Ovary (tissue), 9 donors: ENCODE measurements around the gene TMEM178A. TPM values are rescaled to one million over a fixed set of nuclear protein-coding genes. Genes with fewer than 3 reads are reported as not detected.

Experiments
- DNase-seq, 5 donors: peaks; one replicate each; pipeline ENCODE4 v3.0.0-alpha.2; 2019 to 2020
- H3K27ac ChIP-seq, 2 donors: fragments of 200-600 bp; one replicate each; pipeline versions ENCODE4 v1.5.1 to v1.8.0; 2019 to 2022
- H3K27me3 ChIP-seq: fragments of 200-600 bp; one replicate; pipeline ENCODE4 v1.8.0; 2022
- H3K36me3 ChIP-seq: fragments of 200-600 bp; sonication (generic); one replicate; pipeline ENCODE4 v1.5.1; 2019
- H3K4me1 ChIP-seq: one replicate; pipeline ENCODE4 v1.8.1; 2013; ENCODE audit warnings: mild to moderate bottlenecking, moderate library complexity; ENCODE audit not compliant: insufficient read depth
- H3K4me3 ChIP-seq: fragments of 200-600 bp; sonication (generic); one replicate; pipeline ENCODE4 v1.5.1; 2017
- H3K9me3 ChIP-seq, 2 donors: fragments of 200-600 bp in 1 of 2; sonication (generic) in 1 of 2; one replicate each; pipeline versions ENCODE4 v1.5.1 to v1.8.1; 2013 to 2019; ENCODE audit warnings: mild to moderate bottlenecking in 1 of 2, moderate library complexity in 1 of 2
- CTCF ChIP-seq, 3 donors: fragments of 450-650 bp in 2 of 3; fragments of 200-600 bp in 1 of 3; IDR thresholded peaks; one replicate each; pipeline versions ENCODE4 v1.5.1 to v1.8.0; 2016 to 2022; ENCODE audit warnings: antibody characterized with exemption in 3 of 3, mild to moderate bottlenecking in 1 of 3
- EP300 ChIP-seq: sonication (generic); formaldehyde crosslinking; IDR thresholded peaks from one replicate; pipeline ENCODE4 v1.6.1; 2017; ENCODE audit warnings: antibody characterized with exemption
- POLR2A ChIP-seq: fragments of 450-650 bp; IDR thresholded peaks from one replicate; pipeline ENCODE4 v1.6.1; 2017; ENCODE audit warnings: antibody characterized with exemption, mild to moderate bottlenecking, moderate library complexity
- WGBS, 3 donors: extraction: QIAGEN DNeasy Blood & Tissue Kit in 1 of 3; methylation state at CpG; one replicate each; pipeline versions ENCODE4 v1.1.5 to v1.1.7; 2013 to 2017; 5-methylcytosine and 5-hydroxymethylcytosine counted together
- intact Hi-C, 4 donors: fragments of 100-400 bp; cut with DNase I; formaldehyde crosslinking; loops; one replicate each; pipeline versions ENCODE4 v1.11.0 to v1.15.1; 2022 to 2023
- polyA plus RNA-seq, 2 donors: library from polyadenylated mRNA; stranded (reverse); fragments of 200-250 nt in 1 of 2; fragments of 350-450 nt in 1 of 2; fragmentation: Illumina TruSeq in 1 of 2; extraction: RNeasy Lipid Tissue Mini Kit (QIAGEN cat#74804) in 1 of 2; gene quantifications; one replicate each; pipeline ENCODE4 v1.2.3, GENCODE V29; 2013 to 2014
- total RNA-seq, 7 donors: library from RNA; depleted of rRNA in 2 of 7; stranded (reverse); fragments of >200 nt in 2 of 7; fragmentation: NEBNext Ultra II Directional in 3 of 7; extraction: Animal tissue kit (Norgen Biotek cat#: 25700) in 3 of 7; gene quantifications; one replicate each; pipeline versions ENCODE4 v1.1.0 to v1.2.4, GENCODE V29; 2016 to 2023
- donor health status: DM: no; HTN: no; CAD: no; lungs with moderate emphysema.
- donor health status: DM: no; HTN: no; CAD: no.
- donor health status: Bipolar disorder and iron deficiency.
- donor health status: DM: yes; HTN: yes; CAD: no.
- donor health status: DM: no; HTN: no; CAD: no.
- donor health status: DM: yes; HTN: yes; CAD: no.

Gene TMEM178A
- total and polyA plus RNA-seq, 9 donors, result 1.7 to 7.0 (median 2.6) TPM

GRCh38 chr2:39641635-39642034 lies 24.1 kb upstream of the TMEM178A start:
- TF ChIP-seq EP300, result no peak
- TF ChIP-seq POLR2A, result no peak
- TF ChIP-seq CTCF (IDR thresholded peaks at IDR 0.05), result no peak
- no peak for DNase-seq
- WGBS, 3 donors, result 85 to 87% (median 86%) methylated on average over 1 of the region's 1 CpG
- H3K4me3 ChIP-seq, result no peak overlapping the region
- intact Hi-C loops, result no loop called here
- no peaks in the 10 kb centered on the region for H3K36me3 ChIP-seq
- H3K27ac ChIP-seq, result no peak overlapping the region
- no peaks in the 10 kb centered on the region for H3K9me3 ChIP-seq
- no peaks in the 10 kb centered on the region for H3K27me3 ChIP-seq
- H3K4me1 ChIP-seq, result peaks cover 2% of the 10 kb centered on the region

- 32 to 34% (median 33%) methylated on average over 6 of the region's 6 CpGs for WGBS, 3 donors
- no peaks in the 10 kb centered on the region for H3K27me3 ChIP-seq
- no peak for DNase-seq
- H3K36me3 ChIP-seq, result no peaks in the 10 kb centered on the region
- H3K9me3 ChIP-seq, result no peaks in the 10 kb centered on the region
- H3K27ac ChIP-seq, result no peak overlapping the region
- H3K4me1 ChIP-seq, result peaks cover 2% of the 10 kb centered on the region
- H3K4me3 ChIP-seq, result no peak overlapping the region
- TF ChIP-seq EP300 (no peak), CTCF (IDR thresholded peaks at IDR 0.05) (no peak), POLR2A (no peak)
- intact Hi-C loops, result no loop called here
Measured at GRCh38 chr2:39642051-39642718, 23.5 kb upstream of the TMEM178A start.

DNA sequence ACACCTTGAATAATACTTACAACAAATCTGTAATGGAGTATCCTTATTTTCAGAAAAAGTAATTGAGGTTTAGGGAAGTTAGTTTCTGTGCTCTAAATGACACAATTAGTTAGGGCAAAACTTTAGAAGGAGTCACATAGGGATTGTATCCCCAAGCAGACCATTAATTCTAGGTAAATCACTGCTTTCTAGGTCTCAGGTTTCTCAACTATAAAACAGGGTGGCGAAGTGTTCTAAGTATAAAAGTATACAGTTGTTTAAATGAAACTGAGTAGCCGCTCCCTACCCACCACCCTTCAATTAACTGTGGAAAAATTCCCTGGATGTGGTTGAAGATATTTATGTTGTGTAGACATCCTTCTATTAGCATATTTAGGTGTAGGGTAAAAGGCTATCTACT lies 19.9 kb upstream of the TMEM178A start:
- 95 to 97% (median 96%) methylated on average over 2 of the region's 2 CpGs for WGBS, 3 donors
- Histone ChIP-seq H3K9me3 (no peaks in the 10 kb centered on the region), H3K4me1 (peaks cover 2% of the 10 kb centered on the region), H3K27me3 (no peaks in the 10 kb centered on the region), H3K27ac (no peak overlapping the region), H3K4me3 (no peak overlapping the region), H3K36me3 (no peaks in the 10 kb centered on the region)
- intact Hi-C loops, result no loop called here
- no peak for DNase-seq
- TF ChIP-seq POLR2A (no peak), CTCF (IDR thresholded peaks at IDR 0.05) (no peak)

DNA sequence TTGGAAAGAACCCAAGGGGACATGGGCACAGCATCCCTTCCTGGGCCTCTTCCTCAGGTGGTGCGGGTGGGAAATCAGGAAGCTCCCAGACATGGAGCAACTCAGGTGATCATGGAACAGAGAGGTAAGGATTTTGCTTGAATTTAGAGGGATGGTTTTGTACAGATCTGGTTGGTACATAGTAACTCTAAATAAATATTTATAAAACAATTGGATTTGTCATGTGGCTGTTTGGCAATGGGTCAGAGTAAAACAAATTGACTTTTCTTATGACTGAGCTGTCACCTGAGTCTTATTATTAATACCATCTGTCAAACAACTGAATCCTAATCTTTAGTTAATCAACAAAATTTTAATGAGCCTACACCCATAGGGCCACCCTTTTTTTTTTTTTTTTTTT lies 19.4 kb upstream of the TMEM178A start:
- Histone ChIP-seq H3K27ac (no peak overlapping the region), H3K4me1 (peaks cover 2% of the 10 kb centered on the region), H3K27me3 (no peaks in the 10 kb centered on the region), H3K4me3 (no peak overlapping the region), H3K36me3 (no peaks in the 10 kb centered on the region), H3K9me3 (no peaks in the 10 kb centered on the region)
- 94 to 100% (median 100%) methylated on average over 1 of the region's 1 CpG for WGBS, 3 donors
- DNase-seq, result no peak
- no peak for TF ChIP-seq POLR2A
- no peak for TF ChIP-seq EP300
- intact Hi-C loops, result no loop called here

DNA sequence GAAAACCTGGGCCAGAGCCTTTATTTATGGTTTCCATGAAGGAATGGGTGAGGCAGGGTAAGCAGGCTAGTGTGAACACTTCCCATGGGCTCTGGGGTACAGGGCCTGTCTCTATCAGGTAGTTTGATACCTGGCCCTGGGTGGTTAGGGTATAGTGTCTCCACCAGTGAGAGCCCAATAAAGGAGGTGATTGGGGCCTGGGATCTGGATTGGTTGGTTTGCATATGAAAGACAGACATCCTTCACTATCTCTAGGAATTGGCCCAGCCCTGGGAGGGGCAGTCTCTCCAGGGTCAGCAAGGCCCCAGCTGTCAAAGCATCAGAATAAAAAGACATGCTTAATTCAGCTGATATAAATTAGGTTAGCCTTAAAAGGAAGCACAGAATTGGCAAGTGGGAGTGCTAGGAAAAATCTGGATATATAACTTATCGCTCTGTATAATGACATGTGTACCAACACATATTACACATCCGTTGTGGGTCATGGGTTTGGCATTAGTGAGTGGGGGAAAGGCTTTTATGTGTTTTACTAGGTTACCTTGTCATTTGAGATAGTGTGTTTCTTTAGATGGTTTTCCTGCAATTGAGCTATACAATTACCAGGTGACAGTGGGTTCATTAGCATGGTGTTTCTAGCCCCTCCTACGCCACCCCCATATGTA lies 18.5 kb upstream of the TMEM178A start:
- TF ChIP-seq EP300 (no peak), POLR2A (no peak), CTCF (IDR thresholded peaks at IDR 0.05) (no peak)
- no peaks in the 10 kb centered on the region for H3K36me3 ChIP-seq
- H3K4me3 ChIP-seq, result no peak overlapping the region
- H3K9me3 ChIP-seq, result no peaks in the 10 kb centered on the region
- H3K4me1 ChIP-seq, result no peaks in the 10 kb centered on the region
- no peak overlapping the region for H3K27ac ChIP-seq
- intact Hi-C loops, result no loop called here
- 91 to 92% (median 91%) methylated on average over 3 of the region's 3 CpGs for WGBS, 3 donors
- H3K27me3 ChIP-seq, result no peaks in the 10 kb centered on the region
- no peak for DNase-seq
